ENCODE results near the gene OR52N4. TPM values are rescaled to one million over a fixed set of nuclear protein-coding genes. Genes with fewer than 3 reads are reported as not detected.

OR52N4 gene
- total and polyA plus RNA-seq, 10 donors, result 0.91 to 6.0 (median 1.5) TPM

DNA sequence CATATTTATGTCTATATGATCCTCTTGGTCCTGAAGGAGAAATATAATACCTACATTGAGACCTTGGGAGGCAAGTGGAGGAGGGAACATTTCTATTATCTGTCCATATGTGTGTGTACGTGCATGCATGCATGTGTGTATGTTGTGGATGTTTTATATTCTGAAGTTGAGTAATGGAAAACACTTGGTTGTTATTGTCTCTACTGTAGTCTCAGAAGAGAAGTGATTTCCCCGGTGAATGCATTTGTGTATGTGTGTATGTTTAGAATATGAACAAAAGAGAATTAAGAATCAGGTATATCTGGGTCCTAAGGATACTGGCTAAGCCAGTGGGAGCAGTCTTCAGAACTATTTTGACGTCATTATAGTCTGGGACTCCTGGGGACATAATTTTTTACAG lies 37.1 kb downstream of the OR52N4 start, which contains the start of gene OR52N1:
Gene OR52N1, minus strand, starts transcription at position 101 of the 400 bp plus-strand sequence. CDS start 2,449 bp downstream, outside the sequence.
- Histone ChIP-seq H3K9me3 (peaks cover 0 to 3% (median 0%) of the 10 kb centered on the region in 8 donors), H3K4me3 (no peak within 1 kb of the TSS), H3K27me3 (replicated peaks in 1 of 7) (no peaks in the 10 kb centered on the region), H3K36me3 (no peaks in the 10 kb centered on the region), H3K4me1 (no peaks in the 10 kb centered on the region), H3K27ac (no peak within 1 kb of the TSS)
- DNase-seq, result no peak
- intact Hi-C loops (cut with DNase I; ENCODE audit: low total_unique reads), result no loop called here
- 77 to 93% (median 80%) methylated on average over 3 of the region's 3 CpGs for WGBS, 5 donors
- TF ChIP-seq POLR2AphosphoS5 (IDR thresholded peaks at IDR 0.05) (no peak), POLR2A (IDR thresholded peaks at IDR 0.05) (no peak)
- TF ChIP-seq, protein P1, sequence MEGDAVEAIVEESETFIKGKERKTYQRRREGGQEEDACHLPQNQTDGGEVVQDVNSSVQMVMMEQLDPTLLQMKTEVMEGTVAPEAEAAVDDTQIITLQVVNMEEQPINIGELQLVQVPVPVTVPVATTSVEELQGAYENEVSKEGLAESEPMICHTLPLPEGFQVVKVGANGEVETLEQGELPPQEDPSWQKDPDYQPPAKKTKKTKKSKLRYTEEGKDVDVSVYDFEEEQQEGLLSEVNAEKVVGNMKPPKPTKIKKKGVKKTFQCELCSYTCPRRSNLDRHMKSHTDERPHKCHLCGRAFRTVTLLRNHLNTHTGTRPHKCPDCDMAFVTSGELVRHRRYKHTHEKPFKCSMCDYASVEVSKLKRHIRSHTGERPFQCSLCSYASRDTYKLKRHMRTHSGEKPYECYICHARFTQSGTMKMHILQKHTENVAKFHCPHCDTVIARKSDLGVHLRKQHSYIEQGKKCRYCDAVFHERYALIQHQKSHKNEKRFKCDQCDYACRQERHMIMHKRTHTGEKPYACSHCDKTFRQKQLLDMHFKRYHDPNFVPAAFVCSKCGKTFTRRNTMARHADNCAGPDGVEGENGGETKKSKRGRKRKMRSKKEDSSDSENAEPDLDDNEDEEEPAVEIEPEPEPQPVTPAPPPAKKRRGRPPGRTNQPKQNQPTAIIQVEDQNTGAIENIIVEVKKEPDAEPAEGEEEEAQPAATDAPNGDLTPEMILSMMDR (IDR thresholded peaks at IDR 0.05 in 8 of 11, conservative IDR thresholded peaks at IDR 0.05 in 3 of 11), result no peak

DNA sequence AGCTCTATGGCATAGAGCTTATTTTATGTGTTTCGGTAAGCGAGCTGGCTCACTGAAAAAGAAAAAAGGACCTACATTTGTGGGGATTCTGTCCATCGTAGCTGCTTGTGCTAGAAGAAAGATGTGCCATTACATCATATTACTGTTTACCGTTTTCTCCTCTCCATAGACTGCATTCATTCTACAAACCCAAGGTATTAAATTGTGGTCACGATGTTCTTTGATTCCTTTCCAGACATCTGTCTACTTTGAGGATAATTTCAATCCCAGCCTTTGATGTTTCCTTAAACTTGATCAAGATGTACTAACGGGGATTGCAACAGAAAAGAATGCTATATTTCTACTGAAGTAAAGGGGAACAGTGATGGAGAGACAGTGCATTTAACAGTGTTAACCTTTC lies 42.5 kb downstream of the OR52N4 start:
- intact Hi-C loops (cut with DNase I; ENCODE audit: low total_unique reads), result no loop called here
- no peak for TF ChIP-seq POLR2AphosphoS5 (IDR thresholded peaks at IDR 0.05)
- no peak for DNase-seq

DNA sequence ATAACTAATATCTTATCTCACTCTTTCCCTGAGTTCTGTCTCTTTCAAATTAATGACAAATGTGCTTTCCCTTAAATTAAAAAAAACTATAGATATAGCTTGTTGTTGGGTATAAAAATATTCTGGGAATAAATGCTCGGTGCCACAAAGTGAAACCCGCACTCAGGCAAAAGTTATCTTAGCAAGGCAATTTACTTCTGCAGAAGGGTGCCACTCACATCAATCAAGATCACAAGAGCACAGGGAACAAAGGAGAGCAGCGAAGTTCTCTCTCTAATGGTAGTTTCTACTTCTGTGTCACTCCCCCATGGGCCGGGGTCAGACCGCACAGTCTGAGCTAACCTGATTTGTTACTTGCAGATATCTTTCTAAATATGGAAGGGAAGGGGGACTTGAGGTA lies 49.9 kb downstream of the OR52N4 start:
- WGBS, 5 donors, result 76 to 95% (median 91%) methylated on average over 5 of the region's 5 CpGs
- Histone ChIP-seq H3K27ac (no peak overlapping the region), H3K27me3 (replicated peaks in 1 of 7) (peaks cover 0 to 12% (median 0%) of the 10 kb centered on the region in 7 donors), H3K36me3 (no peaks in the 10 kb centered on the region), H3K4me1 (peaks cover 0 to 9% (median 8%) of the 10 kb centered on the region in 6 donors), H3K4me3 (no peak overlapping the region), H3K9me3 (peaks cover 0 to 16% (median 10%) of the 10 kb centered on the region in 8 donors)
- intact Hi-C loops (cut with DNase I; ENCODE audit: low total_unique reads), result no loop called here
- TF ChIP-seq POLR2A (IDR thresholded peaks at IDR 0.05), result no peak
- no peak for TF ChIP-seq POLR2AphosphoS5 (IDR thresholded peaks at IDR 0.05)
- TF ChIP-seq, protein P1 (IDR thresholded peaks at IDR 0.05 in 8 of 11, conservative IDR thresholded peaks at IDR 0.05 in 3 of 11), result no peak
- DNase-seq, result no peak

More for the DNA sequence above, 42.5 kb downstream of the OR52N4 start:
- Histone ChIP-seq H3K27me3 (replicated peaks in 1 of 7) (peaks cover 0 to 7% (median 0%) of the 10 kb centered on the region in 7 donors), H3K9me3 (peaks cover 0 to 3% (median 0%) of the 10 kb centered on the region in 8 donors), H3K27ac (no peak overlapping the region), H3K4me3 (no peak overlapping the region), H3K4me1 (no peaks in the 10 kb centered on the region), H3K36me3 (no peaks in the 10 kb centered on the region)
- WGBS, 5 donors, result 87 to 91% (median 88%) methylated on average over 6 of the region's 6 CpGs

Other genes starting within 250 kb of the OR52N4 start
- 1 to 10 TPM in 3 of 7 donors, under 1 TPM in 4; 0.29 to 3.7 (median 0.52) TPM for gene UBQLN3, start 244.3 kb upstream of the OR52N4 start, total RNA-seq
- gene UBQLN3, start 244.3 kb upstream of the OR52N4 start, polyA plus RNA-seq, result not detected
- 1 to 10 TPM in 4 of 7 donors, under 1 TPM in 3; 0.87 to 2.3 (median 1.1) TPM for gene UBQLNL, start 237.5 kb upstream of the OR52N4 start, total RNA-seq
- gene UBQLNL, start 237.5 kb upstream of the OR52N4 start, polyA plus RNA-seq, result under 1 TPM; 0.33 to 0.93 (median 0.74) TPM
- 1 to 10 TPM in 3 of 7 donors, under 1 TPM in 4; 0.27 to 3.3 (median 0.80) TPM for gene OR52H1, start 205.7 kb upstream of the OR52N4 start, total RNA-seq
- not detected for gene OR52H1, start 205.7 kb upstream of the OR52N4 start, polyA plus RNA-seq
- gene OR52B6, start 173.4 kb upstream of the OR52N4 start, total RNA-seq, result not detected
- gene OR52B6, start 173.4 kb upstream of the OR52N4 start, polyA plus RNA-seq, result not detected
- 1 to 10 TPM; 1.4 to 6.1 (median 4.3) TPM for gene TRIM6, start 157.6 kb upstream of the OR52N4 start, total RNA-seq
- gene TRIM6, start 157.6 kb upstream of the OR52N4 start, polyA plus RNA-seq, result 1 to 10 TPM in 2 of 3 donors, under 1 TPM in 1; 0.72 to 2.7 (median 1.1) TPM
- 10 to 100 TPM; 13.7 to 21.8 (median 17.7) TPM for gene TRIM34, start 129.2 kb upstream of the OR52N4 start, total RNA-seq
- gene TRIM34, start 129.2 kb upstream of the OR52N4 start, polyA plus RNA-seq, result 10 to 100 TPM in 2 of 3 donors, 1 to 10 TPM in 1; 9.5 to 14.0 (median 10.5) TPM
- gene TRIM5, start 69.2 kb upstream of the OR52N4 start, total RNA-seq, result 10 to 100 TPM; 31.1 to 44.3 (median 34.2) TPM
- 10 to 100 TPM in 1 of 3 donors, 1 to 10 TPM in 2; 7.8 to 13.6 (median 9.0) TPM for gene TRIM5, start 69.2 kb upstream of the OR52N4 start, polyA plus RNA-seq
- 100 to 1,000 TPM; 232 to 336 (median 282) TPM for gene TRIM22, start 64.5 kb upstream of the OR52N4 start, total RNA-seq
- gene TRIM22, start 64.5 kb upstream of the OR52N4 start, polyA plus RNA-seq, result 100 to 1,000 TPM; 152 to 169 (median 162) TPM
- 1 to 10 TPM in 4 of 7 donors, under 1 TPM in 3; 0.27 to 1.8 (median 1.0) TPM for gene OR56B1, start 17.8 kb upstream of the OR52N4 start, total RNA-seq
- under 1 TPM; 0.06 to 0.11 (median 0.08) TPM for gene OR56B1, start 17.8 kb upstream of the OR52N4 start, polyA plus RNA-seq
- gene OR52N5, start 29.1 kb downstream of the OR52N4 start, total RNA-seq, result not detected
- not detected for gene OR52N5, start 29.1 kb downstream of the OR52N4 start, polyA plus RNA-seq
- gene OR52N1, start 37.0 kb downstream of the OR52N4 start, total RNA-seq, result not detected
- gene OR52N1, start 37.0 kb downstream of the OR52N4 start, polyA plus RNA-seq, result not detected
- not detected for gene OR52N2, start 54.7 kb downstream of the OR52N4 start, total RNA-seq
- under 1 TPM in 1 of 3 donors, not detected in 2; 0.67 TPM for gene OR52N2, start 54.7 kb downstream of the OR52N4 start, polyA plus RNA-seq
- not detected for gene OR52E6, start 87.7 kb downstream of the OR52N4 start, total RNA-seq
- not detected for gene OR52E6, start 87.7 kb downstream of the OR52N4 start, polyA plus RNA-seq
- not detected for gene OR52E8, start 103.4 kb downstream of the OR52N4 start, total RNA-seq
- gene OR52E8, start 103.4 kb downstream of the OR52N4 start, polyA plus RNA-seq, result not detected
- gene OR52E4, start 126.4 kb downstream of the OR52N4 start, total RNA-seq, result not detected
- not detected for gene OR52E4, start 126.4 kb downstream of the OR52N4 start, polyA plus RNA-seq
- not detected for gene OR52E5, start 139.0 kb downstream of the OR52N4 start, total RNA-seq
- gene OR52E5, start 139.0 kb downstream of the OR52N4 start, polyA plus RNA-seq, result not detected
- gene OR56A3, start 188.0 kb downstream of the OR52N4 start, total RNA-seq, result not detected
- gene OR56A3, start 188.0 kb downstream of the OR52N4 start, polyA plus RNA-seq, result not detected
- not detected for gene OR56A5, start 214.3 kb downstream of the OR52N4 start, total RNA-seq
- gene OR56A5, start 214.3 kb downstream of the OR52N4 start, polyA plus RNA-seq, result not detected
- not detected for gene OR52L1, start 232.7 kb downstream of the OR52N4 start, total RNA-seq
- not detected for gene OR52L1, start 232.7 kb downstream of the OR52N4 start, polyA plus RNA-seq